Measurements from ENCODE around the gene NDUFB4. TPM values are rescaled to one million over a fixed set of nuclear protein-coding genes. Genes with fewer than 3 reads are reported as not detected.
A peak's percentile ranks its signal among the peaks of the same experiment; 100 is the strongest.

NDUFB4 gene
- total and polyA plus RNA-seq, 7 experiments from 2014 or later = 63.4 to 277 (median 78.0) TPM

- Histone ChIP-seq H3K27me3 (ENCODE audit: control insufficient read depth in 2 of 2, insufficient read depth in 2 of 2, low read length in 2 of 2) (no peaks in the 10 kb centered on the region), H3K27ac (ENCODE audit: low read depth, low read length) (no peak overlapping the region), H3K9me3 (ENCODE audit: control insufficient read depth in 2 of 3, low read length in 3 of 3) (no peaks in the 10 kb centered on the region), H3K36me3 (ENCODE audit: control insufficient read depth in 2 of 3, insufficient read depth in 3 of 3, low read length in 3 of 3) (no peaks in the 10 kb centered on the region), H3K4me3 (ENCODE audit: low read length) (no peak overlapping the region), H3K4me1 (ENCODE audit: control insufficient read depth in 2 of 2, insufficient read depth in 2 of 2, low read length in 2 of 2) (no peaks in the 10 kb centered on the region)
- no peaks in the 10 kb centered on the region for H3K27me3 Mint-ChIP-seq
- peak overlapping the region in 3 of 9 donors; percentile 3 to 60 (median 20) for H3K27ac Mint-ChIP-seq
- CTCF ChIA-PET = no interaction called here
- peaks cover 0 to 19% (median 5%) of the 10 kb centered on the region in 5 donors for H3K36me3 Mint-ChIP-seq
- DNase-seq (no peak), ATAC-seq (no peak)
- POLR2A ChIA-PET = no interaction called here
- intact Hi-C loops (cut with micrococcal nuclease) = no loop called here
- H3K4me1 Mint-ChIP-seq = peaks cover 2 to 26% (median 16%) of the 10 kb centered on the region in 7 donors
- H3K9me3 Mint-ChIP-seq = peaks cover 0 to 11% (median 3%) of the 10 kb centered on the region in 11 donors
- peak overlapping the region in 1 of 10 donors; percentile 4 for H3K4me3 Mint-ChIP-seq
Observed at GRCh38 chr3:120640231-120640630, 44.1 kb downstream of the NDUFB4 start.

DNA sequence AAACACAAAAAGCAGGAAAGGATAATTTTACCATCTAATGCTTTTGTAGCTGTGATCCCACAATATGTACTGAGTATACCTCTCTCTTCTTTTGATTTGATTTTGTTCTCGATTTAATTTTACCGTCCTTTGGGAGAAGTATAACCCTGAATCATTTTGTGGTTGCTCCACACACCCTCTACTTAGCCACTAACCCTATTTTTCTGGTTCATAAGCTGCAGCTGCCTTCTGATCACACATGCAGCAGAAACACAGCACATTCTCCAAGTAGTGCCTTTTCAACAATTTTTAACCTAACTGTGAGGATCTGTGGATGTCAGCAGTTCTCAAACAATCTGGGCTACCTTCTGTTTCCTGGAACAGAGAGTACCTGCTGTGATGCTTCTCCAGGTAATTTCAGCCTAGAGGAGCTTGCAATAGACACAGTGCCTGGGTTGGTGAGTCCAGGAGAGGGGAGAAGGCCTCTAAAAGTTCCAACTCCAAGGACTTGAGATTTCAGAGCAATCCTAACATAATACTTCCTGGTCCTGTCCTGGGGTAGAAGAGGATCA, 45.6 kb downstream of the NDUFB4 start:
- Histone ChIP-seq H3K36me3 (ENCODE audit: control insufficient read depth in 2 of 3, insufficient read depth in 3 of 3, low read length in 3 of 3) (no peaks in the 10 kb centered on the region), H3K9me3 (ENCODE audit: control insufficient read depth in 2 of 3, low read length in 3 of 3) (no peaks in the 10 kb centered on the region), H3K4me1 (ENCODE audit: control insufficient read depth in 2 of 2, insufficient read depth in 2 of 2, low read length in 2 of 2) (no peaks in the 10 kb centered on the region), H3K4me3 (ENCODE audit: low read length) (no peak overlapping the region), H3K27me3 (ENCODE audit: control insufficient read depth in 2 of 2, insufficient read depth in 2 of 2, low read length in 2 of 2) (no peaks in the 10 kb centered on the region), H3K27ac (ENCODE audit: low read depth, low read length) (no peak overlapping the region)
- Mint-ChIP-seq H3K4me3 (peak overlapping the region in 1 of 10 donors; percentile 27), H3K36me3 (peaks cover 0 to 22% (median 5%) of the 10 kb centered on the region in 5 donors), H3K4me1 (peaks cover 2 to 26% (median 16%) of the 10 kb centered on the region in 7 donors), H3K9me3 (peaks cover 0 to 11% (median 3%) of the 10 kb centered on the region in 11 donors), H3K27ac (peak overlapping the region in 1 of 9 donors; percentile 34), H3K27me3 (peaks cover 0 to 3% (median 0%) of the 10 kb centered on the region in 5 donors)
- ATAC-seq (no peak), DNase-seq (no peak)
- intact Hi-C loops (cut with micrococcal nuclease) = no loop called here
- ChIA-PET POLR2A (no interaction called here), CTCF (interaction anchor here (1.0 kb wide), 1 partner anchor 80 kb away, joined by 3 read pairs; no protein-coding TSS in a partner anchor)

DNA sequence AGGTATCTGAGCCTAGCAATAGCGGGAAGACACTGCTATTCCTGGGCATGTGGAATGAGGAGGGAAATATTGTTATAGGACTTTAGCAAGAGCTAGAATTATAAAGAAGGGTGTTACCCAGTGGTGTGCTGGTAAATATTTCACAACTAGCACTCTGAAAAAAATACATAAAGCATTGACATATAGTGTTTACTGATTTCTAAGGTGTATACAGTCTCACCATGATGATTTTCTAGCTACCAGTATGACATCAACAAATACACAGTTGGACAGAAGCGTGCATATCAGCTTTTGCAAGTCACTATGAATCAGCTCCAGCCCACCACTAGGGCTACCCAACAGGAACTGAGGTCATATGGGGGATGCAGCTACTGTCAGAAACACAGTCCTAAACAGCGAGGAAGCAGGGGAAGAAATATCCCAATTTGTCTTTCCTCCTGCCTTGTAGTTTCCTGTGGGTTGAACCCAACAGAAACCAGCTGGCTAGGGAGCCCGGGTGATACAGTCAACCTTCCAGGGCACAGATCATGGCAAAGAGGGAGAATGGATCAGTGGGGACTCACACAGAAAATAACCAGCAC, 46.3 kb downstream of the NDUFB4 start:
- Mint-ChIP-seq H3K4me1 (peaks cover 2 to 26% (median 16%) of the 10 kb centered on the region in 7 donors), H3K27ac (peak overlapping the region in 1 of 9 donors; percentile 48), H3K27me3 (peaks cover 0 to 3% (median 0%) of the 10 kb centered on the region in 5 donors), H3K9me3 (peaks cover 0 to 11% (median 3%) of the 10 kb centered on the region in 11 donors), H3K4me3 (peak overlapping the region in 2 of 10 donors; percentile 27 to 30), H3K36me3 (peaks cover 0 to 21% (median 5%) of the 10 kb centered on the region in 5 donors)
- intact Hi-C loops (cut with micrococcal nuclease) = no loop called here
- ATAC-seq (peak; percentile 84), DNase-seq (no peak)
- Histone ChIP-seq H3K36me3 (ENCODE audit: control insufficient read depth in 2 of 3, insufficient read depth in 3 of 3, low read length in 3 of 3) (no peaks in the 10 kb centered on the region), H3K4me1 (ENCODE audit: control insufficient read depth in 2 of 2, insufficient read depth in 2 of 2, low read length in 2 of 2) (no peaks in the 10 kb centered on the region), H3K27ac (ENCODE audit: low read depth, low read length) (no peak overlapping the region), H3K4me3 (ENCODE audit: low read length) (no peak overlapping the region), H3K9me3 (ENCODE audit: control insufficient read depth in 2 of 3, low read length in 3 of 3) (no peaks in the 10 kb centered on the region), H3K27me3 (ENCODE audit: control insufficient read depth in 2 of 2, insufficient read depth in 2 of 2, low read length in 2 of 2) (no peaks in the 10 kb centered on the region)
- CTCF ChIA-PET = interaction anchor here (1.0 kb wide), 1 partner anchor 81 kb away, joined by 3 read pairs; no protein-coding TSS in a partner anchor
- POLR2A ChIA-PET = no interaction called here

DNA sequence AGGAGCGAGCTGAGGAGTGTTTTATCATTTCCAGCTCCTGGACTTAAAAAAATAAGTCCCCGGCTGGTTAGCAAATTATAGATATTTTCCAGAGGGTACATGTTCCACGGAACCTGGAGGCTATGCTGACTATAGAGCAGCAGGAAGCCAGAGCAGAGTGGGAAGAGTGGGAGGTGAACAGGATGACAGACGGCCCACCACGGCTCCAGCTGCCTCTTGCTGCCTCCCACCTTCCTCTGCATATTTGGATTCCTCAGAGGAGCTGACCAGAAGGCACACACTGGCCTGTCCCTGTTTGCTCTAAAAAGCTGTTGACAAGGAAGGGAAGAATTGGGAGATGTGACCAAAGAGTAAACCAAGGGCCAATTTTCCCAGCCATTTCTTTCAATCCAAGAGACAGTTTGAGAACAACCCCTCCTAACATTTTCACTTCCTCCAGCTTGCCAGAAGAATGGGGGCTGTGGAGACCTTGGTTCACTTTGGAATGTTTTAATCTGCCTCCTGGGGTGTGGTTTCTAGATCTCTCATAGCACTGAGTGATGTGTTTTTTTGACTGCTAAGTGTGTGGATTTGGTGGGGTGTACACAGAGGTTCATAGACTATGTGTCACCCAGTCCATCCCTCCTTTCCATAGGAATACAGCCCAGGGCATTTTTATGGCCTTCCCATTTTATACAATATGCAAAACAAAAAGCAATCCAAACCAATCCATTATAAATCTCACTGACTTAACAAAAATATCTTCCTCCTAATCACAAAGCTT, 49.1 kb downstream of the NDUFB4 start:
- Histone ChIP-seq H3K9me3 (ENCODE audit: control insufficient read depth in 2 of 3, low read length in 3 of 3) (no peaks in the 10 kb centered on the region), H3K4me3 (ENCODE audit: low read length) (no peak overlapping the region), H3K27me3 (ENCODE audit: control insufficient read depth in 2 of 2, insufficient read depth in 2 of 2, low read length in 2 of 2) (no peaks in the 10 kb centered on the region), H3K36me3 (ENCODE audit: control insufficient read depth in 2 of 3, insufficient read depth in 3 of 3, low read length in 3 of 3) (no peaks in the 10 kb centered on the region), H3K27ac (ENCODE audit: low read depth, low read length) (no peak overlapping the region), H3K4me1 (ENCODE audit: control insufficient read depth in 2 of 2, insufficient read depth in 2 of 2, low read length in 2 of 2) (no peaks in the 10 kb centered on the region)
- ATAC-seq (no peak), DNase-seq (no peak)
- ChIA-PET POLR2A (no interaction called here), CTCF (no interaction called here)
- H3K9me3 Mint-ChIP-seq = peaks cover 0 to 1% (median 0%) of the 10 kb centered on the region in 11 donors
- no peak overlapping the region for H3K4me3 Mint-ChIP-seq
- H3K36me3 Mint-ChIP-seq = peaks cover 0 to 15% (median 0%) of the 10 kb centered on the region in 5 donors
- no peak overlapping the region for H3K27ac Mint-ChIP-seq
- peaks cover 0 to 3% (median 0%) of the 10 kb centered on the region in 5 donors for H3K27me3 Mint-ChIP-seq
- peaks cover 0 to 10% (median 7%) of the 10 kb centered on the region in 7 donors for H3K4me1 Mint-ChIP-seq
- intact Hi-C loops (cut with micrococcal nuclease) = no loop called here

DNA sequence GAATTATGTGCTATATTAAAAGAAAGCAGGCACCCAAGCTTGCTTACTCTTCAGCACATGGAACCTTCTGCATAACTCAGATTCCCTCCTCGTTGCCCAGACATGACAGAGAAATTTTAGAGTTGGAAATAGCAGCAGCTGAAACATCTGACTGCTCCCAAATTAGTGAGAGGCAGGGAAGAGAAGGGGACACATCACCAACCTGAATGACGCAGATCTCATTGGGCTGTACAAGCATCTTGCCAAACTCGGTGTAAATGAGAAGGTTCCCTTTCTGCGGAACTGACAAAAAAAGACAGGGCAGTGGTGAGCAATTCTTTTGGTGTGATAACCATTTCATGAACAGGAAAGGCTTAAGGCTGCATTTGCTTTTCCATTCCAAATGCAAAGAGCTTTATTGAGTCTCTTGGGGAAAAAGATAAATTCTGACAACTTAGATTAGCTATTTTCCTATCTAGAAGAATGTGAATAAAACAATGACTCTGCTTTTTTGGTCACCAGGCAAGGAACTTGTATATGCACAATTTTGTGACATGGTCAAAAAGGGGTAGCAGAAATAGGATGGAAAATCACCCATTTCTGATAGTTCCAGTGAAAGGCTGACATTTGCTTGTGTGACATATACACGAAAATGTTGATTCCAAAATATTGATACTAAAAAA, 50.8 kb downstream of the NDUFB4 start:
- ChIA-PET CTCF (no interaction called here), POLR2A (no interaction called here)
- Mint-ChIP-seq H3K36me3 (peaks cover 0 to 17% (median 7%) of the 10 kb centered on the region in 5 donors), H3K9me3 (peaks cover 0 to 1% (median 0%) of the 10 kb centered on the region in 11 donors), H3K4me3 (no peak overlapping the region), H3K27me3 (peaks cover 0 to 3% (median 0%) of the 10 kb centered on the region in 5 donors), H3K4me1 (no peaks in the 10 kb centered on the region), H3K27ac (no peak overlapping the region)
- Histone ChIP-seq H3K9me3 (ENCODE audit: control insufficient read depth in 2 of 3, low read length in 3 of 3) (no peaks in the 10 kb centered on the region), H3K4me3 (ENCODE audit: low read length) (no peak overlapping the region), H3K27ac (ENCODE audit: low read depth, low read length) (no peak overlapping the region), H3K27me3 (ENCODE audit: control insufficient read depth in 2 of 2, insufficient read depth in 2 of 2, low read length in 2 of 2) (no peaks in the 10 kb centered on the region), H3K36me3 (ENCODE audit: control insufficient read depth in 2 of 3, insufficient read depth in 3 of 3, low read length in 3 of 3) (no peaks in the 10 kb centered on the region), H3K4me1 (ENCODE audit: control insufficient read depth in 2 of 2, insufficient read depth in 2 of 2, low read length in 2 of 2) (no peaks in the 10 kb centered on the region)
- no peak for DNase-seq
- intact Hi-C loops (cut with micrococcal nuclease) = no loop called here
- no peak for ATAC-seq

DNA sequence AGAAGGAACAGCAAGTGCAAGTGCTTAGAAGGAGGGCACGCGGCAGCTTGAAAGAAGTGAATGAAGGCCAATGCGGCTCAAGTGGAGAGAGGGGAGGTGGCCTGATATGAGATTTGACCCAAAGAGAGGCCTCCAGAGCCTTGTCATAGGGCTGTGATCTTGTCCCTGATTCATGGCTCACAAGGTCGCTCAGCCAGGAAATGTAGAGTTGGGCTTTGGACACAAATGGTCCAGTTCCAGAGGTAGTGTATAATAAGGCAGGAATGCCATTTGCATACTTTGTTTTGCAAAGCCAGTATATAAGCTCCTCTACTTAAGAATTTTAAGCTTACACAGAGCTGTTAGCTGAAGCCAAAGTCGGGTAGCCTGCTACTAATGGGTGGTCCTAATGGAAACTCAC, 52.2 kb downstream of the NDUFB4 start:
- no peak for DNase-seq
- Histone ChIP-seq H3K27me3 (ENCODE audit: control insufficient read depth in 2 of 2, insufficient read depth in 2 of 2, low read length in 2 of 2) (no peaks in the 10 kb centered on the region), H3K27ac (ENCODE audit: low read depth, low read length) (no peak overlapping the region), H3K4me3 (ENCODE audit: low read length) (no peak overlapping the region), H3K9me3 (ENCODE audit: control insufficient read depth in 2 of 3, low read length in 3 of 3) (no peaks in the 10 kb centered on the region), H3K4me1 (ENCODE audit: control insufficient read depth in 2 of 2, insufficient read depth in 2 of 2, low read length in 2 of 2) (no peaks in the 10 kb centered on the region), H3K36me3 (ENCODE audit: control insufficient read depth in 2 of 3, insufficient read depth in 3 of 3, low read length in 3 of 3) (no peaks in the 10 kb centered on the region)
- ATAC-seq = no peak
- intact Hi-C loops (cut with micrococcal nuclease) = no loop called here
- Mint-ChIP-seq H3K27me3 (peaks cover 0 to 3% (median 0%) of the 10 kb centered on the region in 5 donors), H3K4me1 (no peaks in the 10 kb centered on the region), H3K36me3 (peaks cover 0 to 18% (median 7%) of the 10 kb centered on the region in 5 donors), H3K4me3 (no peak overlapping the region), H3K27ac (no peak overlapping the region), H3K9me3 (peaks cover 0 to 1% (median 0%) of the 10 kb centered on the region in 11 donors)
- CTCF ChIA-PET = no interaction called here
- POLR2A ChIA-PET = no interaction called here
